PC-3 (cell line): ENCODE results near the gene SLF2. TPM values are rescaled to one million over a fixed set of nuclear protein-coding genes. Genes with fewer than 3 reads are reported as not detected.

Experiments
- ATAC-seq: fragments of 200-7000 bp; cut with Tn5 transposase; 2 replicates; pipeline ENCODE4 v1.9.1; 2020; ENCODE audit warnings: mild to moderate bottlenecking, moderate library complexity
- BruUV-seq: library from RNA; stranded (reverse); fragments of 400-500 nt; replicated peaks from 2 replicates; lab custom pipeline; 2021; lab: Mats Ljungman, UMichigan
- CTCF ChIA-PET: fragments of 300-600 bp; sonication (Branson Sonifier 250); formaldehyde crosslinking; loops from one replicate; lab custom pipeline; 2022; ENCODE audit warnings: antibody characterized with exemption; lab: Charles Lee
- POLR2A ChIA-PET: fragments of 300-600 bp; sonication (Branson Sonifier 250); formaldehyde crosslinking; loops from one replicate; lab custom pipeline; 2022; ENCODE audit warnings: antibody characterized with exemption; ENCODE audit not compliant: unreplicated experiment; lab: Charles Lee
- DNase-seq: peaks from one replicate; pipeline ENCODE4 v3.0.0-alpha.2; 2015
- H2AFZ ChIP-seq: fragments of 300-600 bp; sonication (generic); 2 replicates; pipeline ENCODE4 v1.6.0; 2016; ENCODE audit warnings: antibody characterized with exemption, low read length
- H3F3A ChIP-seq: fragments of 300-600 bp; sonication (generic); one replicate; pipeline ENCODE4 v1.6.0; 2017; ENCODE audit warnings: antibody characterized with exemption, low read length, control low read depth, mild to moderate bottlenecking; ENCODE audit not compliant: unreplicated experiment
- H3K27ac ChIP-seq: fragments of 300-600 bp; sonication (generic); 2 replicates; pipeline ENCODE4 v1.5.1; 2016; ENCODE audit warnings: mild to moderate bottlenecking, low read length
- H3K27me3 ChIP-seq: fragments of 300-600 bp; sonication (generic); 2 replicates; pipeline ENCODE4 v1.6.1; 2016; ENCODE audit warnings: low read length, mixed read lengths
- H3K36me3 ChIP-seq: fragments of 300-600 bp; sonication (generic); 2 replicates; pipeline ENCODE4 v1.6.1; 2016; ENCODE audit warnings: low read depth, mixed run types, low read length, mixed read lengths
- H3K4me1 ChIP-seq: fragments of 300-600 bp; sonication (generic); 2 replicates; pipeline ENCODE4 v1.5.1; 2016; ENCODE audit warnings: low read length; ENCODE audit not compliant: insufficient read depth
- H3K4me2 ChIP-seq: fragments of 300-600 bp; sonication (generic); 2 replicates; pipeline ENCODE4 v1.6.0; 2016; ENCODE audit warnings: low read length
- H3K4me3 ChIP-seq: fragments of 300-600 bp; sonication (generic); 2 replicates; pipeline ENCODE4 v1.5.1; 2016; ENCODE audit warnings: mild to moderate bottlenecking, low read length, mixed read lengths
- H3K79me2 ChIP-seq: fragments of 300-600 bp; sonication (generic); 2 replicates; pipeline ENCODE4 v1.6.1; 2017; ENCODE audit warnings: low read length, mixed read lengths
- H3K9ac ChIP-seq: fragments of 300-600 bp; sonication (generic); 2 replicates; pipeline ENCODE4 v1.6.0; 2016; ENCODE audit warnings: mild to moderate bottlenecking, low read length
- H3K9me2 ChIP-seq: fragments of 300-600 bp; sonication (generic); replicated peaks from 2 replicates; pipeline ENCODE4 v1.6.1; 2016; ENCODE audit warnings: mixed run types, low read length, mixed read lengths
- H3K9me3 ChIP-seq: fragments of 300-600 bp; sonication (generic); 2 replicates; pipeline ENCODE4 v1.6.1; 2016; ENCODE audit warnings: low read length, mixed read lengths
- H4K20me1 ChIP-seq: fragments of 300-600 bp; sonication (generic); 2 replicates; pipeline ENCODE4 v1.6.1; 2016; ENCODE audit warnings: low read length, mixed read lengths
- CTCF ChIP-seq: fragments of 300-600 bp; sonication (generic); conservative IDR thresholded peaks from 2 replicates; pipeline ENCODE4 v1.5.1; 2017; ENCODE audit warnings: antibody characterized with exemption, low read depth, mild to moderate bottlenecking, low read length
- EZH2 ChIP-seq: fragments of 300-600 bp; sonication (generic); IDR thresholded peaks from one replicate; pipeline ENCODE4 v1.6.1; 2017; ENCODE audit warnings: antibody characterized with exemption, mild to moderate bottlenecking, low read length; ENCODE audit not compliant: unreplicated experiment
- EZH2phosphoT487 ChIP-seq: fragments of 300-600 bp; sonication (generic); IDR thresholded peaks from 2 replicates; pipeline ENCODE4 v1.6.1; 2018; ENCODE audit warnings: mild to moderate bottlenecking, antibody characterized with exemption, low read length, borderline replicate concordance
- intact Hi-C: fragments of 100-400 bp; cut with micrococcal nuclease; formaldehyde crosslinking; loops from 2 replicates; pipeline ENCODE4 v1.9.0; 2023
- total RNA-seq: library from RNA; depleted of rRNA; stranded (reverse); fragments of >200 nt; gene quantifications from 2 replicates; pipeline ENCODE4 v1.2.3, GENCODE V29; 2014

Gene SLF2
- total RNA-seq, 1 experiment from 2014 or later, result 19.5 TPM

- Histone ChIP-seq H3K4me3 (no peak overlapping the region), H3K36me3 (no peaks in the 10 kb centered on the region), H3F3A (no peaks in the 10 kb centered on the region), H3K9me3 (no peaks in the 10 kb centered on the region), H3K79me2 (no peaks in the 10 kb centered on the region), H2AFZ (no peak overlapping the region), H3K27ac (no peak overlapping the region), H4K20me1 (no peaks in the 10 kb centered on the region), H3K27me3 (no peaks in the 10 kb centered on the region), H3K9ac (no peak overlapping the region), H3K4me2 (no peak overlapping the region), H3K9me2 (no peaks in the 10 kb centered on the region), H3K4me1 (peaks cover 6% of the 10 kb centered on the region; the same call in 1 of the 2 replicates)
- ATAC-seq (no peak), DNase-seq (no peak)
- intact Hi-C loops, result no loop called here
- no peak for TF ChIP-seq EZH2phosphoT487
- TF ChIP-seq EZH2, result no peak
- TF ChIP-seq CTCF, result no peak
- ChIA-PET CTCF (no interaction called here), POLR2A (no interaction called here)
- BruUV-seq, result no TSS peak
These were observed 14.8 kb upstream of the SLF2 start for GRCh38 chr10:100897976-100898375.

GRCh38 chr10:100899171-100899570 lies 13.6 kb upstream of the SLF2 start:
- H2AFZ ChIP-seq, result no peak overlapping the region
- no peak overlapping the region for H3K27ac ChIP-seq
- no peak for DNase-seq
- H3K27me3 ChIP-seq, result no peaks in the 10 kb centered on the region
- no peaks in the 10 kb centered on the region for H3K9me3 ChIP-seq
- no peak overlapping the region for H3K9ac ChIP-seq
- H3K4me1 ChIP-seq, result peaks cover 6% of the 10 kb centered on the region; the same call in 1 of the 2 replicates
- TF ChIP-seq EZH2 (no peak), CTCF (no peak), EZH2phosphoT487 (no peak)
- no peak overlapping the region for H3K4me3 ChIP-seq
- no peaks in the 10 kb centered on the region for H3K9me2 ChIP-seq
- no peak overlapping the region for H3K4me2 ChIP-seq
- intact Hi-C loops, result no loop called here
- H3F3A ChIP-seq, result no peaks in the 10 kb centered on the region
- ChIA-PET CTCF (no interaction called here), POLR2A (no interaction called here)
- H4K20me1 ChIP-seq, result no peaks in the 10 kb centered on the region
- no TSS peak for BruUV-seq
- H3K36me3 ChIP-seq, result no peaks in the 10 kb centered on the region
- no peaks in the 10 kb centered on the region for H3K79me2 ChIP-seq
- ATAC-seq, result no peak

- Histone ChIP-seq H3K4me2 (no peak overlapping the region), H3K4me3 (no peak overlapping the region), H3K9me2 (no peaks in the 10 kb centered on the region), H3K9ac (no peak overlapping the region), H3K27me3 (no peaks in the 10 kb centered on the region), H3K36me3 (no peaks in the 10 kb centered on the region), H3K9me3 (no peaks in the 10 kb centered on the region), H3K4me1 (peaks cover 6% of the 10 kb centered on the region; the same call in 1 of the 2 replicates), H3F3A (no peaks in the 10 kb centered on the region), H4K20me1 (no peaks in the 10 kb centered on the region), H3K27ac (no peak overlapping the region), H3K79me2 (no peaks in the 10 kb centered on the region), H2AFZ (no peak overlapping the region)
- no TSS peak for BruUV-seq
- TF ChIP-seq EZH2phosphoT487 (no peak), EZH2 (no peak)
- DNase-seq (no peak), ATAC-seq (no peak)
- ChIA-PET CTCF (no interaction called here), POLR2A (no interaction called here)
- intact Hi-C loops, result no loop called here
These were observed 11.7 kb upstream of the SLF2 start for GRCh38 chr10:100901051-100901450.
